Measurements from ENCODE around the gene RPUSD1. TPM values are rescaled to one million over a fixed set of nuclear protein-coding genes. Genes with fewer than 3 reads are reported as not detected.

The RPUSD1 gene
- total RNA-seq, 4 donors from 2014 or later: 13.4 to 25.8 (median 22.1) TPM

GRCh38 chr16:764184-764750, 23.9 kb downstream of the RPUSD1 start:
- Histone ChIP-seq H3K27me3 (peaks cover 69% of the 10 kb centered on the region), H3K4me3 (no peak overlapping the region), H3K4me1 (no peaks in the 10 kb centered on the region), H3K36me3 (no peaks in the 10 kb centered on the region), H3K27ac (no peak overlapping the region), H3K9me3 (no peaks in the 10 kb centered on the region)
- 20% methylated on average over 1 of the region's 20 CpGs; no CpG with 5 or more reads in 1 of the 2 donors for WGBS, 2 donors (ENCODE audit: low coverage in 1 of 2)
- no peak for TF ChIP-seq POLR2A (IDR thresholded peaks at IDR 0.05)
- no peak for TF ChIP-seq CTCF (IDR thresholded peaks at IDR 0.05)
- ATAC-seq: no peak

- H3K27me3 ChIP-seq: peaks cover 63% of the 10 kb centered on the region
- ATAC-seq: no peak
- WGBS, 2 donors (ENCODE audit: low coverage in 1 of 2): no CpG with 5 or more reads among the region's 21 CpGs
- H3K36me3 ChIP-seq: no peaks in the 10 kb centered on the region
- TF ChIP-seq EP300 (IDR thresholded peaks at IDR 0.05) (no peak), POLR2A (IDR thresholded peaks at IDR 0.05) (no peak), CTCF (IDR thresholded peaks at IDR 0.05) (no peak), POLR2AphosphoS5 (IDR thresholded peaks at IDR 0.05) (no peak)
- no peaks in the 10 kb centered on the region for H3K9me3 ChIP-seq
- H3K4me3 ChIP-seq: no peak overlapping the region
- H3K27ac ChIP-seq: no peak overlapping the region
- no peaks in the 10 kb centered on the region for H3K4me1 ChIP-seq
Observed at GRCh38 chr16:763369-764183, 24.6 kb downstream of the RPUSD1 start.

- no peak for ATAC-seq
- TF ChIP-seq POLR2AphosphoS5 (IDR thresholded peaks at IDR 0.05) (no peak), CTCF (IDR thresholded peaks at IDR 0.05) (no peak), EP300 (IDR thresholded peaks at IDR 0.05) (no peak), POLR2A (IDR thresholded peaks at IDR 0.05) (no peak)
- Histone ChIP-seq H3K27ac (no peak overlapping the region), H3K9me3 (no peaks in the 10 kb centered on the region), H3K4me3 (no peak overlapping the region), H3K36me3 (no peaks in the 10 kb centered on the region), H3K4me1 (no peaks in the 10 kb centered on the region), H3K27me3 (peaks cover 61% of the 10 kb centered on the region)
- WGBS, 2 donors (ENCODE audit: low coverage in 1 of 2): 57% methylated on average over 4 of the region's 17 CpGs; no CpG with 5 or more reads in 1 of the 2 donors
Observed at GRCh38 chr16:762595-763268, 25.4 kb downstream of the RPUSD1 start.

GRCh38 chr16:761625-762513, 26.3 kb downstream of the RPUSD1 start:
- Histone ChIP-seq H3K4me1 (no peaks in the 10 kb centered on the region), H3K4me3 (no peak overlapping the region), H3K27ac (no peak overlapping the region), H3K36me3 (no peaks in the 10 kb centered on the region), H3K9me3 (no peaks in the 10 kb centered on the region), H3K27me3 (peaks cover 59% of the 10 kb centered on the region)
- no peak for TF ChIP-seq EP300 (IDR thresholded peaks at IDR 0.05)
- no peak for TF ChIP-seq CTCF (IDR thresholded peaks at IDR 0.05)
- no peak for TF ChIP-seq POLR2A (IDR thresholded peaks at IDR 0.05)
- no peak for TF ChIP-seq POLR2AphosphoS5 (IDR thresholded peaks at IDR 0.05)
- WGBS, 2 donors (ENCODE audit: low coverage in 1 of 2): no CpG with 5 or more reads among the region's 22 CpGs
- no peak for ATAC-seq

All from gastroesophageal sphincter (tissue), 4 donors.